GM12873 (cell line): ENCODE measurements around the gene LARGE2.

ENCODE experiments used
- TF ChIP-seq, protein P1 (sequence below): IDR thresholded peaks from 2 replicates; pipeline ENCODE4 v1.5.1; 2012; ENCODE audit warnings: low read depth, mild to moderate bottlenecking, moderate library complexity, low read length, control low read depth; ENCODE audit not compliant: insufficient read depth; ENCODE audit errors: missing control alignments

Gene LARGE2

DNA sequence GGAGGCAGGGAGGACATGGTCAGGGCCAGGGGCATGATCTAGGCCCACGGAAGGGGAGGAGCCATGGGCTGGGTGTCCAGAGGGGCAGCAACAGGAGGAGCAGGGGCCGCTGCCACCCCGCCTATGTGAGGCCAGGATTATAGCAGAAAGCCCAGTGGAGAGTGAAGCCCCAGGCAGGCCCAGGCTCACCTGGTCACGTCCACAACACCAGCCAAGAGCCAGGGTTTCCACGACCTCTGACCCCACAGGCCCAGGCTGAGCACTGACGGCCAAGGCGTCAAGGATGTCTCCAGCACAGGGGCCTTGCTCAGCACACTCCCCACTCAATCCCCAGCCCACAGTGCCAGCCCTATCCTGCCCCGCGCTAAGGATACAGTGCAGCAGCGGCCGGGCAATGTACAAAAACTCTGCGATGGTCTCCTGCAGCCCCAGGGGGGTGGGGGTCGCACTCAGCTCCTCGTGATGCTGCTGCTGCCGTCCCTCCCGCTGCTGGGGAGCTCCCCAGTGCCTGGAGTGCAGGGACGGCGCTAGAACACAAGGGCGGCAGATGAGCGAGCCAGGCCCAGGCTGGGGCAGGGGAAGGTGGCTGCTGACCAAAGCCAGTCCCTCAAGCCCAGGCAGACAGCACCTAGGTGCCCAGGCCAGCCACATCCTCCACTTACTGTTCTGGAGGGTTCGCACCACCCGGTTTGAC, 8.4 kb upstream of the LARGE2 start:
- TF ChIP-seq, protein P1, sequence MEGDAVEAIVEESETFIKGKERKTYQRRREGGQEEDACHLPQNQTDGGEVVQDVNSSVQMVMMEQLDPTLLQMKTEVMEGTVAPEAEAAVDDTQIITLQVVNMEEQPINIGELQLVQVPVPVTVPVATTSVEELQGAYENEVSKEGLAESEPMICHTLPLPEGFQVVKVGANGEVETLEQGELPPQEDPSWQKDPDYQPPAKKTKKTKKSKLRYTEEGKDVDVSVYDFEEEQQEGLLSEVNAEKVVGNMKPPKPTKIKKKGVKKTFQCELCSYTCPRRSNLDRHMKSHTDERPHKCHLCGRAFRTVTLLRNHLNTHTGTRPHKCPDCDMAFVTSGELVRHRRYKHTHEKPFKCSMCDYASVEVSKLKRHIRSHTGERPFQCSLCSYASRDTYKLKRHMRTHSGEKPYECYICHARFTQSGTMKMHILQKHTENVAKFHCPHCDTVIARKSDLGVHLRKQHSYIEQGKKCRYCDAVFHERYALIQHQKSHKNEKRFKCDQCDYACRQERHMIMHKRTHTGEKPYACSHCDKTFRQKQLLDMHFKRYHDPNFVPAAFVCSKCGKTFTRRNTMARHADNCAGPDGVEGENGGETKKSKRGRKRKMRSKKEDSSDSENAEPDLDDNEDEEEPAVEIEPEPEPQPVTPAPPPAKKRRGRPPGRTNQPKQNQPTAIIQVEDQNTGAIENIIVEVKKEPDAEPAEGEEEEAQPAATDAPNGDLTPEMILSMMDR, result no peak

DNA sequence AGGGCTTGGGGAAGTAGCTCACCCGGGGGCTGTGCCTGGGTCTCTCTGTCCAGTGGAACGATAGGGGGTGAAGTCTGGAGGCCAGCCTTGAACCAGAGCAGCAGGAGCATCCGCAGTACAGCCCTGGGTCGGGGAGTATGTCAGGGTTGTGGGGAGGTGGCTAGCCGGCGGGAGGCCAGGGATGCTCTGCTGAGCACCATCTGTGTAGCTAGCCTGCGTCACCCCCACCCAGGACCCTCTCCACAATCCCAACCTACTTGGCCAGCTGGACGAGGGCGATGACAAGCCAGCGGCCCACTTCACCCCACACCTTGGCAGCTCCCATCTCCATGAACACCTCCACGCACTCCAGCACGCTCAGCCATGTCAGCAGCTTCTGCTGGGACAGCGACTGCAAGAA, 7.0 kb upstream of the LARGE2 start:
- TF ChIP-seq, protein P1, result no peak

DNA sequence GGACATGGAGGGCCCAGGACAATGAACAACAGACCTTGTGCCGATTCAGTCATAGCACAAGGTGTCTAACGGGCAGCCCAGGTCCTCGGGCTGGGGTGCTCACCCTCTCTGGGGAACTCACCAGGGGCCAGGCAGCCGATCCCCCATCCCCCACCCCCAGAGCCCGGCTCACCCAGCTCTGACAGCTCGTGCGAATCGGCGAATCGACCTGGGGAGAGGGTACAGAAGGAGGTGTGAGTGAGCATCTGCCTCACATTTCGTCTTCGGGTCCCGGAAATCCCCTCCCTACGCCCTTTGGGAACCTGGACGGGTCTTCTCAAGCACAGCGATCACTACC, 5.2 kb upstream of the LARGE2 start:
- TF ChIP-seq, protein P1, result no peak

DNA sequence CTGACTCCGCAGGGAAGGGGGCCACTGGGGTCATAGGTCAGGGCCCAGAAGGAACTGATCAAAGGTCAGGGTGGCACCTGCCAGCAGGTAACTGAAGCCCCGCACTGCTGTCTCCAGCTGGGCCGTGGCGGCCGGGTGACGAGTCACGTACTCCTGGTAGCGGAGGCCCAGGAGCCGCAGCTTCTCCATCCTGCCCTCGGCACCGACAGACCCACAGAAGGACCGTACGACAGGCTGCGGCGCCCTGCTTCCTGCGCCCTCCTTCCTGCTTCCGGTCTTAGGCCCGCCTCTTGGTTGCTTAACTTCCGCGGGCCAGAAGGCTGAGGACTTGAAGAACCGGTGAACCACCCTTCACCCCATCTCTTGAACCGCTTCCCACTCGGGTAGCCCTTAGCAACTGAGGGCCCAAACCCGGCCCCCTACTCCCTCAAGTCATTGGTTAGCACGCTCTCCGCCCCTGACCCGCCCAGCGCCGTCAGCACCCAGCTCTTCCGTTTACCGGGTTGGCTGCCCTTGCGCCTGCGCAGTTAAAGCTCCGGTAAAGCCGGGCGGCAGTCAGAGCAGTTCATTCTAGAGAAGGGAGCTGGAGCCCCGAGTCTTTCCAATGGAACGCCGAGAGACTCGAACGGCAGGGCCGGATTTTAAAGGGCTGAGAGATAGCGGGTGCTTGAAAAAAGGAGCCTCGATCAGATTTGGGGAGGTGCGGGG, 4.7 kb upstream of the LARGE2 start, which contains the start of gene PEX16:
Gene PEX16, minus strand, starts transcription at position 255 of the 708 bp plus-strand sequence. Its CDS starts 66 bp downstream, at position 189.
- TF ChIP-seq, protein P1, result no peak

DNA sequence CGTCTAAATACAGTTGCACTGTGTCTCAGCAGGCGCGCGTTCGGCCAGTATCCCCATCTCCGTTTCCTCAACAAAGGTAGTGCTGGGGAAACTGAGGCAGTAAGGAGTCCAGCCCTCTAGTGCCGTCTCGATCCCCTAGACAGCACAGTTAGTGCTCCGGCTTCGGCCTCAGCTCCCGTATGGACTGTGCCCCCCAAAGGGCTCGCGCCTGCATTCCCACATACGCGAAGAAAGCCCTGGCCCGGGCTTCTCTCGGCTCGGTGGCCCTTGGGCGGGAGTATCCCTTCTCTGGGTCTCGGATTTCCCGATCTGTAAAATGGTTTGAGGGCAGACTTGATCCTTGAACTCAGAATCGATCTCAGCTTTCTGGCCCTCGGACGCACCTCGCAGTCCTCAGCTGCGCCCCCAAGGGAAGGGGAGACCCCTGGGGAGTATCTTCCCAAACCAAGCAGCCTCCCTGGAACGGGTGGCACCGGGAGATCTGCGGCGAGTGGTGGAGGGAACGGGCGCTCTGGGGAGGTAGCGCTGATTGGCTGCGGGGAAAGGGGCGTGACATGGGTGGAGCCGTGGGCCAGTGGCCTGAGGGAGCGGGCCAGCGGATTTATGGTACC, 4.0 kb upstream of the LARGE2 start:
- TF ChIP-seq, protein P1, result no peak

DNA sequence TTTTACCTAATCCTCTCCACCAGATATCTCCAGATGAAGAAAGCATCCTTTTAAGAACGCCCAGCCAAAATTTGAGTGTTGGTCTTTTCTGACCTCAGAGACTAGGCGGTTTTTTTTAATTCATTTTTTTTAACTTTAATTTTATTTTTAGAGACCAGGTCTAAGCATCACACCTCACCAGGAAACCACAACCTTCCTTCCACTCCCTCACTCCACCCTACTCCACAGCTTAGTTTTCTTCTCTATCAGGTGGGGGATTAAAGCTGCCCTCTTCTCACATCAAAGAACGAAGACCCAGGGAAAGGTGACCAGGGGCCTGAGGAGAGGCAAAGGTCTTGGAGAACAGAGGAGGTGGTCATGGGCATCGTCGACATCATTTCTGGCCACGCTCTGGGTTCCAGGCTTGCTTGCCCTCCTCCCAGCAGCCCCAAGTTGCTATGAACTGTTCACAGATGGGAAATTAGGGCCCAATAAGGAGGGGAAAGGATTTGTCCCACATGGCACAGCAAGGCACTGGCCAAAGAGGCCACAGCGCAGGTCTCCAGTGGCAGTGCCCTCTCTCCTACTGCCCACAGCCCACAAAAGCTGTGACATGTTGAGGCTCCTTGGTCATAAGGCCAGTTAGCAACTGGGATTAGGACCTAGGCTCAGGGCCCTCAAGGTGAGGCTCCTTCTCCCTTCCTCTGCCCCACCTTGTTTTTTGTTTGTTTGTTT, 3.3 kb upstream of the LARGE2 start:
- TF ChIP-seq, protein P1, result no peak
